NK-92 (cell line): ENCODE results near the gene BMPR1B.

Experiments
- DNase-seq: peaks from one replicate; lab custom pipeline; 2025; ENCODE audit not compliant: unreplicated experiment; lab: John Stamatoyannopoulos, UW

The BMPR1B gene

GRCh38 chr4:94905511-94905910 lies 147.8 kb downstream of the BMPR1B start:
- no peak for DNase-seq

DNA sequence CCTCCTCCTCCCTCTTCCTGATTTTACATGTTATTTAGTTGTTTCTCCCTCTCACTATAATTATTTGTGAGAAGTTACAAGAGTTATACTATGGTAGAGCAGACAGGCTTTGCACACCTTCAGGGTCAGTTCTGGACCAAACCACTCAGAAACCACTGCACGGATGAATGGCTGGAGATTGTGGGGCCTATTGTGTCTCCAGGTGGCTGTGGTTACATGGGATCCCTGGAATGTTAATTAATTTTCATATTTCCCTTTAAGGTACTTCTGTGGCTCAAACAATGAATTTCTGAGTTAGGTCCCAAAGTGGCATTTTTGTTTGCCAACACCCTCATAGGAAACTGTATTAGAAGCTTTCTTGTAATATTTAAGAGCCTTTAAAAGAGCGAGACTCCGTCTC lies 151.9 kb downstream of the BMPR1B start:
- DNase-seq: no peak

GRCh38 chr4:94911106-94911505 lies 153.4 kb downstream of the BMPR1B start:
- DNase-seq: no peak

DNA sequence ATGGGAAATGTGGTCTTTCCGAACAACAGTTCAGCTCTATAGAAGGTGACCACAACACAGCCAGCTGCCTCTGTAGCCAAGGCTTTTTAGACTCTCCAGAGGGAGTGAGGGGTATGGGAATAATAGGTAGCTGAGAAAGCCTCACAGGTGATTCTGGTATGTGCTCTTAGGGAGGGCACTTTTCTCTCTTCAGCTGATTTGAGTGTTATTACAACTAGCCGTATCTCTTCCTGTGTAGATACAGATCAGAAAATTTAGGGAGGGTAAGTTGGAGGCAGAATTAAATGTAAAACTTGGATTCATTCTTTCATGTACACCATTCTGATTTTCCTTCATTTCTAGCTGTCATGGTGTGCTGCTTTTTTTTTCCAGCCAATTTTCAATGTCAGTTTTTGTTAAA lies 154.9 kb downstream of the BMPR1B start:
- no peak for DNase-seq

DNA sequence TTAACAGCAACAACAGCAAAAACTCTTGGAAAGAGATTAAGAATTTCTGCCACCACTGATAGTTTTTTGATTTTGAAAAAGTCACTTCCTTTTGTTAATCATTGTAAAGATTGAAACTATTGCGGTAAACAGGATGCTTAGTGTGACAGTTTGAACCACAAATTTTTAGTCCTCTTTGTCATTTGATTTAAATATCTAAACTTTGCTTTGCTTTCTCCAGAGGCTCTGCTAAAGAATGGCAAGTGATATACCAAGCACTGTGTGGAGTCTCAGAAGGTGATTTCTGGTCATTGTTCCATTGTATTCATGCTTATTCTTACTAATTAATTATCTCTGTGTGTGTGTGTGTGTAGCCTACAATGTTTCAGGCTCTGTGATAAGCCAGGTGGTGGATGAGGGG lies 155.6 kb downstream of the BMPR1B start:
- no peak for DNase-seq

DNA sequence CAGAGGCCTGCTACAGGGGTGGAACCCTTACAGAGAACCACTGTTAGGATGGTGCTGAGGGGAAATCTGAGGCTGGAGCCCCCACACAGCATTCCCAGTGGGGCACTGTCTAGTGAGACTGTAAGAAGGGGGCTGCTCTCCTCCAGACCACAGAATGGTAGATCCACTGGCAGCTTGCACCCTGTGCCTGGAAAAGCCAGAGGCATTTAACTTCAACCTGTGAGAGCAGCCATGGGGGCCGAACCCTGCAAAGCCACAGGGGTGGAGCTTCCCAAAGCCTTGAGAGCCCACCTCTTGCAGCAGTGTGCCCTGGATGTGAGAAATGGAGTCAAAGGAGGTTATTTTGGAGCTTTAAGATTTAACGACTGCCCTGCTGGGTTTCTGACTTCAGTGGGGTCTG lies 159.4 kb downstream of the BMPR1B start:
- no peak for DNase-seq

DNA sequence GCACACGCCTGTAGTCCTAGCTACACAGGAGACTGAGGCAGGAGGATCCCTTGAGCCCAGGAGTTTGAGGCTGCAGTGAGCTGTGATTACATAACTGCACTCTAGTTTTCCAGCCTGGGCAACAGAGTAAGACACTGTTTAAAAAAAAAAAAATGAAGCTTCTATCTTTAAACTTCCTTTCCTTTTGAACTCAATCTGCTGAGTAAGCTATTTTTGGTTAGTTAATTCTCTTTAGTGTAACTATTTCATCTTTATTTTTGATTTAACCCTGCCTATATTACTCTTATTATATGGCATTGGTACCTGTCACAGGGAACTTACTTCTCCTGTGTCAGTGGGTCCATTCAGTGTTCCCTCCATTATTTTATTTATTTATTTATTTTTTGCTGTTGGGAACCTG lies 160.8 kb downstream of the BMPR1B start:
- no peak for DNase-seq

DNA sequence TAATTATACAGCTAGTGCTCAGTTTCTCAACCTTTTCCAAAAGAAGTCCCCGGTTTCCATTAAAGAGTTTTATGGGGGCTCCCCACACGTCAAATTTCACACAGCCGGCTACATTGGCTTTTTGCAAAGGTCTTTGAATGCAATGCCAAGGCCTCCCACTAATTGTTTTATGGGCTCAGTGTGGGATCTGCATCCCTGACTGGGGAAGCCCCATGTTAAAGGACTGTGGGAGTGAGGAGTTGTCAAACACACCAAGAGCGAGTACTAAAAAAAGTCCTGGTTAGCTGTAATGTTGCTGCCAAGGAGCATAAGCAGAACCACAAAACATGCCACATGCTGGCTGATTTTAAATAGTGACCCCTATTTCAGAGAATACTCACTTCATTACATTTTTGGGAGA lies 162.6 kb downstream of the BMPR1B start:
- DNase-seq: no peak

- DNase-seq: no peak
Measured at GRCh38 chr4:94924566-94924965, 166.8 kb downstream of the BMPR1B start.

DNA sequence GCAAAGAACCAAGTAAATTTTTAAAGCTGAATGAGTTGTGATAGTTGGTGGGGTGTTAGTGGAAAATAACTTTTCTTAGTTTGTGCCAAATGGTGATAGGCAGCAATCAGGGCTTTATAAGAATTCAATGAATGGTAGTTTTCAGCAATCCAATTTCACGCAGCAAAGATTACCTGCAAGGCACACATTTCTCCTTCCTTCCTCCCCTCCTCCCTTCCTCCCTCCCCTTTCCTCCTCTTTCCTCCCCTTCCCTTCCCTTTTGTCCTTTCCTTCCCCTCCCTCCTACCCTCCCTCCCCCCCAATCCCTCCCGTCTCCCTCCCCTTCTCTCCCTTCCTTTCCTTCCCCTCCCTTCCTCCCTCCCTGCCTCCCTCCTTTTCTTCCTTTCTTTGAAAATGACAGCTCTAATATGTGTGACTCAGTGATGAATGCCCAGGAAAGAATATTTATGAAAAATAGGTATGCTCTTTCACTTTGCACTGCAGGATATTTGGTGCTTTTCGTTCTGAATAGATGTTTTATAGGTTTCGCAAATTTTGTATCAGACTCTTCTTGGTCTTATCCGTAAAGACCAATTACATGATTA lies 168.1 kb downstream of the BMPR1B start:
- DNase-seq: no peak

DNA sequence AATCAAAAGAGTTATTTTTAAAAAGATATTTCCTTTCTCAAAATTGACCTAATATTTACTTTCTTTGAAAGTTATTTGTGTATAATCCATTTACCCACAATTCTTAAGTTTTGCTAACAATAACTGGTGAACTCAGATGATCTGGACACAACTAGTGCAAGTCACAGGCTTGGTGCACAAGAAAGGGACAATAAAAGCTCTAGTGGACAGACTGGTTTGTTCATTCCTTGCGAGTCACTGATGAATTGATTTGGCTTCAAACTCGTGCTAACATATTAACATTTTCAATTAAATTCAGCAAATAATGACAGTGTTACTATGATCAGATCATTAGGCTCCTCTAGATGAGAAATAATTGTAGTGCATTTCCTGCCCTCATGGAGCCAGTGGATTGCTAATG lies 169.2 kb downstream of the BMPR1B start:
- no peak for DNase-seq

DNA sequence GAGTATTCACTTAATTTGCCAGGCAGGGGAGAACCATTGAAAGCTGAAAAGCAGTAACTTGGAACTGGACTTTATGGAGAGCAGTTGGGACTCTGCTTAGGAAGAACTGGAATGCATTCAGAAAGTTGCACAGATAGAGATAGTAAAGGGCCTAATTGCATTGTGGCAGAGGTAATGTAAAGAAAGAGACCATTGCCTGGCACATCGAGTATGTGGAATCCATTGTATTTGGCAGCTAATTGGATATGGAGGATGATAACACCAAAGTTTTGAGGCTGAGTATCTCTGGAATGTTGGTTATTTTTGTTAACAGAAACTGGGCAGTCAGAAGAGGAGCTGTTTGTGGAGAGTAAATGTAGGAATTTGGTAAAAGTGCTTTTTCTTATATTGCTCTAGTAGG lies 169.9 kb downstream of the BMPR1B start:
- no peak for DNase-seq

GRCh38 chr4:94929696-94930095 lies 171.9 kb downstream of the BMPR1B start:
- no peak for DNase-seq

- no peak for DNase-seq
Measured at GRCh38 chr4:94931626-94932025, 173.9 kb downstream of the BMPR1B start.

DNA sequence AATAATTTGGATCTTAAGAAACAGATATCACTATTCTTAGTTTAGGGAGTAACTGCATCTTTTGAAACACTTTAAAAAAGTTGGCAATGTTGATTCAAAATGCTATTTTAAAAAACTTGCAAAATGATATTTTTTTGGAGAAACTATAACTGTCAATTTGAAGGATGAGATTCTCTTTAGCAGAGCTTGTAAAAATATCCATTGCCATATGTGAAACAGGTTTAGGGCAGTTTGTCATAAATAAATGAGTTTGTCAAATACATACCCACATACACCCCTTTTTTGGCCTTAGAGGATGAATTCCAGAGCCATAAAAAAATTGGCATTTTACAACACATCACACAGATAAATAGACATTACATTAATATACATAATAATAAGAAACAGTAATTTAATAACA lies 174.6 kb downstream of the BMPR1B start:
- no peak for DNase-seq

DNA sequence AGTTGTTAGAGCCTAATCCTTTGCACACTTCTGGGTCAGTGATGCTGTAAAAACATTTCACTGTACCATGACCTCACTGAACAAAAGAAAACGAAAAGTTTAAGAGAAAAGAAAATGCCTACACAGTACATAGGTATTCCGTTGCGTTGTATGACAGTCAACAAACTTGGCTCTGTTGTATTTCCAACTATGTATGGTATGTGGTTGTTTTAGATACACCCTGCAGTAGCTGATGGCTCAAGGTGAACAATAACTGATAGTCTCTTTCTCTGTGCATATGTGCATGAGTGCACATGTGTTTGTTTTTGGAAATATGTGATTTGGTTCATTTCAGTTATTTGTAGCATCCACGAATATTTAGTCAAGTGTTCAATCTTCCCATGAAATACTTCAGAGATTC lies 176.0 kb downstream of the BMPR1B start:
- no peak for DNase-seq

DNA sequence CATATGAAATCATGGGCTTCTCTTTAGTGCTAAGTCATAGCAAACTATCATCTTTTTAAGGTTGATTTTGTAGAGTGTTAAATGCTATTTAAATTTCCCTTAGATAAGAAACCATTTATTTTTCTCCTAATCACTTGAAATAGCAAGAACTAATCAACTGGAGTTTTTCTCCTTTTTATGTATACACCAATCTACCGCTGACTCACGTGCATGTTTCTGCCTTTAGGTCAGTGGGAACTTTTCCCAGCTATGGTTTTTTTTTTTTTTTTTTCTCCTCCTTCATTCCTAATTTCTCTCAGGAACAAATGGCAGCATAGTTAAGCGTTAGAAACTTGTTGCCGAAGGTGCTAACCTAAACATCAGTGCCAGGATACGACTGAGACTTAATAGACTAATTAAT lies 176.4 kb downstream of the BMPR1B start:
- DNase-seq: no peak

- DNase-seq: no peak
Measured at GRCh38 chr4:94934864-94935263, 177.1 kb downstream of the BMPR1B start.

DNA sequence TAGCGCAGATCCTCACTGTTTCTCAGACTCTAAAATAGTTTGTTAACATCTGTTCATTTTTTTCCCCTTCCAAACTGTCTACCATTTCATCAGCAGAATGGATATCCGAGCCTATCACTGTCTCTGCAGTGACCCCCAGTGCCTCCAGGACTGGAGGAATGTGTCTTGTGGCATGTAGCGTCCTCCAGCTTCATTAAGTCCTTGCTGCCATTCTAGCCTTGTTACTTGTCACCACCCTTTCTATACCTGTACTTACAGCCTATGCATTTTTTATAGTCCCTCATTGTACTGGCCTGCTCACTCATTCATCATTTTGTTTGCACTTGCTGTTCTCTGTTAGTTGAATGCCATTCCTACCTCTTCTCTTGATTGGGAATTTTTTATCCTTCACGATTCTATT lies 179.1 kb downstream of the BMPR1B start:
- DNase-seq: no peak

DNA sequence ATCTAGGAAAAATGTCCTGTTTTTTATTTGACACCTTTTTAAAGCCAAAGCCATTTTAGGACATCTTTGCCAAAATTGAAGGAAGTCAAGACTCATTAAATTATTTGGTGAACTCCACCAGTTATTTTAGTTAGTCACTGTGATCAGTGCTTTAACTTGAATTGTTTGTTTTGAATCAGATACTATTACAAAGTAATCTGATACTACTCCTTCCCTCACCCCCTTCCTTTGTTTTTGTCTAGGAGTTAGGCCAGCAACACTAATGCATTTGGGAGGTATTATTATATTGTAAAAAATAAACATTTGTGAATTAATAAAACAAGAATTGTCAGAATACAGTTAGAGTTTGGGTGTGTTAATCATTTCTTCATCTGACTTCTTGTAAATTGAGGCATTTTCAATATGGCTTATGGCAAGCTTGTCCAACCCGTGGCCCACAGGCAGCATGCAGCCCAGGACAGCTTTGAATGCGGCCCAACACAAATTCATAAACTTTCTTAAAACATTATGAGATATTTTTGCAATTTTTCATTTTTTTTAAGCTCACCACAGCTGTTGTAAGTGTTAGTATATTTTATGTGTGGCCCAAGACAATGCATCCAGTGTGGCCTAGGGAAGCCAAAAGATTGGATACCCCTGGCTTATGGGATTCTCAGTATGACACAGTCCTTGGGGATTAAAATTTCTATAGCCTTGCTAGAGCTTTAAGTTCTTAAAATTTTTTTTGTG lies 182.2 kb downstream of the BMPR1B start:
- DNase-seq: no peak

- no peak for DNase-seq
Measured at GRCh38 chr4:94940520-94940908, 182.8 kb downstream of the BMPR1B start.

DNA sequence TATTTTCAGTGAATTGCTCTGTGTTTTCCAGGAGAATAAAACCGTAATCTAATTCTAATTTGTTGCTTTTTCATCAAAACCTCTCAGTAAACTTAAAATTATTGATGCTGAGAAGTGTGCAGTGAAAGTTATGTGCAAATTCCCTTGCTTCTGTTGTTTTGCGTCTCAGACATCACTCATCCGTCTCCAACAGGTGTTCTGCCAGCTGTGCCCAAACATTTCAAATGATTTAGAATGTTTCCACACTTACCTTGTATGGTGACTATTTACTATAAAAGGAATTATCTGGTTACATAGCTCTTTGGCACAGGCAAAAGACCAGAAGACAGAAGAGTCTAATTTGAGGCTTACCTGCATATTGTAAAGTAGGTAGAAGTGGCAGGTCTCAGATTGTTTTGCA lies 184.0 kb downstream of the BMPR1B start:
- no peak for DNase-seq

DNA sequence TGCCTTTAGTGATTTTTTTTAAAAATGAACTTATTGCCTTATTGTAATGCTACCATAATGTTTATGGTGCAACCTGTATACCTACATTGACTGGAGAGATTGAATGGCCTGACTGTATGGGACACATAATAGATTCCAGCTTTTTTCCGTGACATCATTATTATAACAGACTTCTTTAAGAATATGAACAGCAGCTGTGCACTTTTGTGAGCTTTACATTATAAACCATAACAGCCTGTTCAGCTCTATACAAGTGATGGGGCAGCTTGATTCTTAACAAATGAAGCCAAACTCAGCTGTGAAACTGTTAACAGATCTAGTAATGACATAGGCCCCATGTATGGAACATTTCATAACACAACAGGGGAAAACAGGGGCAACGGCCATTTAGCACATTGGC lies 187.0 kb downstream of the BMPR1B start:
- no peak for DNase-seq
